H1 (cell line): ENCODE measurements around the gene TTYH2. TPM values are rescaled to one million over a fixed set of nuclear protein-coding genes. Genes with fewer than 3 reads are reported as not detected.

Source experiments
- CTCF ChIA-PET: fragments of 300-600 bp; sonication (Branson Sonifier 250); formaldehyde crosslinking; loops from one replicate; lab custom pipeline; 2021; ENCODE audit not compliant: partially characterized antibody; lab: Charles Lee
- POLR2A ChIA-PET: fragments of 300-600 bp; sonication (Branson Sonifier 250); formaldehyde crosslinking; loops from one replicate; lab custom pipeline; 2021; ENCODE audit warnings: inconsistent platforms; ENCODE audit not compliant: partially characterized antibody; lab: Charles Lee
- DNase-seq, 2 experiments: peaks; one replicate each; pipeline versions ENCODE4 v3.0.0 to v3.0.0-alpha.2; 2010 to 2022; ENCODE audit warnings: low spot score in 2 of 2, low read depth in 1 of 2, mixed read lengths in 1 of 2
- FAIRE-seq: peaks from 2 replicates; lab custom pipeline; 2011; peaks lifted over from hg19 to GRCh38; lab: Jason Lieb, UNC
- H2AFZ ChIP-seq: 2 replicates; pipeline ENCODE4 v1.8.1; 2012; ENCODE audit warnings: low read length, inconsistent platforms
- H2AK5ac ChIP-seq: 2 replicates; pipeline ENCODE4 v1.6.1; 2013; ENCODE audit warnings: low read depth, low read length
- H2BK120ac ChIP-seq: replicated peaks from 2 replicates; pipeline ENCODE3; 2013; ENCODE audit warnings: low read depth, low read length, inconsistent platforms
- H2BK12ac ChIP-seq: 2 replicates; pipeline ENCODE4 v1.6.1; 2013; ENCODE audit warnings: low read depth, low read length
- H2BK15ac ChIP-seq: 2 replicates; pipeline ENCODE4 v1.6.1; 2013; ENCODE audit warnings: low read length
- H2BK20ac ChIP-seq: 2 replicates; pipeline ENCODE4 v1.6.1; 2013; ENCODE audit warnings: low read length
- H2BK5ac ChIP-seq: 2 replicates; pipeline ENCODE4 v1.6.1; 2013; ENCODE audit warnings: low read depth, low read length
- H3K14ac ChIP-seq: 2 replicates; pipeline ENCODE4 v1.6.1; 2013; ENCODE audit warnings: inconsistent platforms; ENCODE audit not compliant: insufficient read length
- H3K18ac ChIP-seq: 2 replicates; pipeline ENCODE4 v1.6.1; 2013; ENCODE audit warnings: low read length; ENCODE audit errors: extremely low read depth
- H3K23ac ChIP-seq: 2 replicates; pipeline ENCODE4 v1.6.1; 2013; ENCODE audit warnings: inconsistent platforms; ENCODE audit not compliant: insufficient read length
- H3K23me2 ChIP-seq: 2 replicates; pipeline ENCODE4 v1.6.1; 2013; ENCODE audit warnings: low read depth, low read length
- H3K27ac ChIP-seq: 2 replicates; pipeline ENCODE4 v1.6.1; 2011; ENCODE audit warnings: low read depth, low read length, inconsistent platforms
- H3K27me3 ChIP-seq, 4 experiments: replicated peaks in 1 of 4; 1 replicate in 1 of 4; 2 replicates in 3 of 4; pipeline versions ENCODE4 v1.6.1 to v1.8.1; 2011 to 2013; ENCODE audit warnings: low read length in 3 of 4, mild to moderate bottlenecking in 3 of 4, inconsistent platforms in 2 of 4, mixed read lengths in 2 of 4, moderate library complexity in 1 of 4; ENCODE audit not compliant: control insufficient read depth in 3 of 4, insufficient read depth in 3 of 4; ENCODE audit errors: extremely low read depth in 1 of 4
- H3K36me3 ChIP-seq, 4 experiments: 2 replicates each; pipeline versions ENCODE4 v1.6.1 to v1.8.1; 2011 to 2013; ENCODE audit warnings: mild to moderate bottlenecking in 4 of 4, low read length in 3 of 4, moderate library complexity in 2 of 4, control low read depth in 1 of 4, inconsistent platforms in 1 of 4; ENCODE audit not compliant: insufficient read depth in 4 of 4, control insufficient read depth in 2 of 4
- H3K4ac ChIP-seq: replicated peaks from 2 replicates; pipeline ENCODE3; 2013; ENCODE audit warnings: low read length, low read depth, mixed read lengths, inconsistent platforms; ENCODE audit not compliant: insufficient read length
- H3K4me1 ChIP-seq, 4 experiments: replicated peaks in 1 of 4; 1 replicate in 1 of 4; 2 replicates in 3 of 4; pipeline versions ENCODE4 v1.6.1 to v1.8.1; 2011 to 2013; ENCODE audit warnings: low read length in 3 of 4, inconsistent platforms in 2 of 4, mixed read lengths in 1 of 4; ENCODE audit not compliant: insufficient read depth in 4 of 4, control insufficient read depth in 3 of 4
- H3K4me2 ChIP-seq, 2 experiments: 2 replicates each; pipeline versions ENCODE4 v1.6.1 to v1.8.1; 2011 to 2013; ENCODE audit warnings: low read depth in 2 of 2, low read length in 2 of 2, control low read depth in 1 of 2, inconsistent platforms in 1 of 2, mild to moderate bottlenecking in 1 of 2; ENCODE audit not compliant: insufficient read depth in 1 of 2
- H3K4me3 ChIP-seq, 4 experiments: fragments of 200-600, 300-600 bp in 1 of 4; sonication (generic), shearing (Covaris generic), sonication (Bioruptor Twin) in 1 of 4; 2 replicates each; pipeline versions ENCODE4 v1.5.1 to v1.8.1; 2011 to 2016; ENCODE audit warnings: low read length in 4 of 4, low read depth in 3 of 4, control low read depth in 2 of 4, inconsistent platforms in 2 of 4, mild to moderate bottlenecking in 2 of 4, mixed read lengths in 1 of 4, moderate library complexity in 1 of 4; ENCODE audit not compliant: insufficient read depth in 2 of 4; ENCODE audit errors: extremely low read depth in 1 of 4
- H3K56ac ChIP-seq: replicated peaks from 2 replicates; pipeline ENCODE3; 2013; ENCODE audit warnings: low read depth, mild to moderate bottlenecking, mixed read lengths, low read length, inconsistent platforms; ENCODE audit not compliant: insufficient read length
- H3K79me1 ChIP-seq: 2 replicates; pipeline ENCODE4 v1.6.1; 2013; ENCODE audit warnings: low read depth, low read length, control low read depth
- H3K79me2 ChIP-seq, 2 experiments: 2 replicates each; pipeline versions ENCODE4 v1.6.1 to v1.8.1; 2012 to 2013; ENCODE audit warnings: low read length in 2 of 2, mild to moderate bottlenecking in 2 of 2, inconsistent platforms in 1 of 2; ENCODE audit not compliant: insufficient read depth in 2 of 2, control insufficient read depth in 1 of 2
- H3K9ac ChIP-seq, 4 experiments: replicated peaks in 1 of 4; 1 replicate in 1 of 4; 2 replicates in 3 of 4; pipeline versions ENCODE4 v1.6.1 to v1.8.1; 2011 to 2013; ENCODE audit warnings: low read depth in 3 of 4, low read length in 3 of 4, control low read depth in 2 of 4, mild to moderate bottlenecking in 2 of 4, moderate library complexity in 2 of 4, inconsistent platforms in 1 of 4; ENCODE audit errors: extremely low read depth in 1 of 4
- H3K9me3 ChIP-seq, 2 experiments: 2 replicates each; pipeline versions ENCODE4 v1.6.1 to v1.8.1; 2012 to 2013; ENCODE audit warnings: mild to moderate bottlenecking in 2 of 2, moderate library complexity in 2 of 2, control low read depth in 1 of 2, inconsistent platforms in 1 of 2, low read depth in 1 of 2, low read length in 1 of 2, mixed read lengths in 1 of 2; ENCODE audit not compliant: insufficient read depth in 2 of 2
- H4K20me1 ChIP-seq, 2 experiments: replicated peaks in 1 of 2; 2 replicates each; pipeline versions ENCODE3 to v1.8.1; 2011 to 2013; ENCODE audit warnings: inconsistent platforms in 2 of 2, low read length in 2 of 2, mild to moderate bottlenecking in 1 of 2; ENCODE audit not compliant: insufficient read depth in 2 of 2, control insufficient read depth in 1 of 2
- H4K5ac ChIP-seq: 2 replicates; pipeline ENCODE4 v1.6.1; 2013; ENCODE audit warnings: low read length, low read depth, mixed read lengths, inconsistent platforms; ENCODE audit not compliant: insufficient read length
- H4K8ac ChIP-seq: 2 replicates; pipeline ENCODE4 v1.8.0; 2013; ENCODE audit warnings: mild to moderate bottlenecking, moderate library complexity, low read length, inconsistent platforms; ENCODE audit not compliant: insufficient read depth; ENCODE audit errors: extremely low read depth
- H4K91ac ChIP-seq: replicated peaks from 2 replicates; pipeline ENCODE3; 2013; ENCODE audit warnings: low read length, mixed read lengths, inconsistent platforms; ENCODE audit not compliant: insufficient read length
- BACH1 ChIP-seq: IDR thresholded peaks from 2 replicates; pipeline ENCODE4 v1.6.1; 2012; ENCODE audit warnings: low read length, improper control_type of control experiment
- BRCA1 ChIP-seq: IDR thresholded peaks from 2 replicates; pipeline ENCODE4 v1.6.1; 2012; ENCODE audit warnings: low read depth, low read length, improper control_type of control experiment
- EGR1 ChIP-seq: IDR thresholded peaks from 2 replicates; pipeline ENCODE4 v1.6.1; 2011; ENCODE audit warnings: low read depth, low read length, borderline replicate concordance
- GABPA ChIP-seq: IDR thresholded peaks from 2 replicates; pipeline ENCODE4 v1.6.1; 2011; ENCODE audit warnings: mild to moderate bottlenecking, low read length, moderate library complexity, borderline replicate concordance; ENCODE audit not compliant: insufficient read depth
- HDAC2 ChIP-seq, 2 experiments: fragments of 300-600 bp in 1 of 2; sonication (generic) in 1 of 2; IDR thresholded peaks; 2 replicates each; pipeline ENCODE4 v1.6.1; 2011 to 2012; ENCODE audit warnings: low read depth in 2 of 2, low read length in 2 of 2, mild to moderate bottlenecking in 2 of 2, moderate library complexity in 2 of 2, borderline replicate concordance in 1 of 2, inconsistent platforms in 1 of 2
- PHF8 ChIP-seq: fragments of 200-600 bp; sonication (generic); conservative IDR thresholded peaks from 2 replicates; pipeline ENCODE4 v1.7.1; 2012; ENCODE audit warnings: low read depth, mild to moderate bottlenecking, inconsistent platforms, low read length, moderate library complexity
- POLR2A ChIP-seq, 2 experiments: IDR thresholded peaks; 1 replicate in 1 of 2; 2 replicates in 1 of 2; pipeline ENCODE4 v1.6.1; 2011; ENCODE audit warnings: low read depth in 2 of 2, low read length in 2 of 2, mild to moderate bottlenecking in 2 of 2; ENCODE audit errors: control extremely low read depth in 1 of 2
- SIN3A ChIP-seq, 2 experiments: IDR thresholded peaks in 1 of 2; conservative IDR thresholded peaks in 1 of 2; 2 replicates each; pipeline ENCODE4 v1.6.1; 2011 to 2012; ENCODE audit warnings: low read length in 2 of 2, improper control_type of control experiment in 1 of 2, low read depth in 1 of 2, mild to moderate bottlenecking in 1 of 2
- SIRT6 ChIP-seq: IDR thresholded peaks from one replicate; pipeline ENCODE4 v1.7.1; 2012; ENCODE audit warnings: low read length, inconsistent platforms
- SP2 ChIP-seq: IDR thresholded peaks from 2 replicates; pipeline ENCODE4 v1.6.1; 2012; ENCODE audit warnings: mild to moderate bottlenecking, low read length, inconsistent platforms
- TEAD4 ChIP-seq: IDR thresholded peaks from 2 replicates; pipeline ENCODE4 v1.6.1; 2012; ENCODE audit warnings: low read depth, low read length, inconsistent platforms, mixed read lengths
- ZNF274 ChIP-seq: IDR thresholded peaks from 2 replicates; pipeline ENCODE4 v1.7.0; 2012; ENCODE audit warnings: low read length, borderline replicate concordance; ENCODE audit errors: extremely low read depth
- WGBS, 2 experiments: shearing (Covaris generic) in 1 of 2; methylation state at CpG; one replicate each; pipeline versions ENCODE4 v1.1.6 to v1.1.7; 2013 to 2015; ENCODE audit warnings: low lambda C conversion rate in 2 of 2, mixed read lengths in 2 of 2, inconsistent platforms in 1 of 2, low coverage in 1 of 2, missing lambda C conversion rate in 1 of 2; ENCODE audit not compliant: insufficient replicate concordance in 2 of 2, insufficient coverage in 1 of 2, insufficient read length in 1 of 2; ENCODE audit errors: extremely low coverage in 1 of 2, missing lambda C conversion rate in 1 of 2; 5-methylcytosine and 5-hydroxymethylcytosine counted together
- polyA plus RNA-seq, 7 experiments: library from polyadenylated mRNA; depleted of rRNA in 3 of 7; stranded (reverse) in 5 of 7; unstranded in 2 of 7; fragments of >200 nt in 5 of 7; fragments of 200-250 nt in 2 of 7; gene quantifications; 1 replicate in 5 of 7; 2 replicates in 1 of 7; 4 replicates in 1 of 7; pipeline versions ENCODE4 v1.2.1 to v1.2.3, GENCODE V29; 2011 to 2013; ENCODE audit warnings: missing spikeins in 2 of 7, mixed read lengths in 2 of 7
- total RNA-seq: library from RNA; stranded (reverse); fragmentation: NEBNext Ultra II Directional; extraction: Animal tissue kit (Norgen Biotek cat#: 25700); gene quantifications from 2 replicates; pipeline ENCODE4 v1.2.1, GENCODE V29; 2021

Gene TTYH2
- total and polyA plus RNA-seq, 2 of the 8 experiments (the other 6 are each of a cell fraction or from before 2014, with no cell fraction given), result 3.2 to 9.2 TPM

DNA sequence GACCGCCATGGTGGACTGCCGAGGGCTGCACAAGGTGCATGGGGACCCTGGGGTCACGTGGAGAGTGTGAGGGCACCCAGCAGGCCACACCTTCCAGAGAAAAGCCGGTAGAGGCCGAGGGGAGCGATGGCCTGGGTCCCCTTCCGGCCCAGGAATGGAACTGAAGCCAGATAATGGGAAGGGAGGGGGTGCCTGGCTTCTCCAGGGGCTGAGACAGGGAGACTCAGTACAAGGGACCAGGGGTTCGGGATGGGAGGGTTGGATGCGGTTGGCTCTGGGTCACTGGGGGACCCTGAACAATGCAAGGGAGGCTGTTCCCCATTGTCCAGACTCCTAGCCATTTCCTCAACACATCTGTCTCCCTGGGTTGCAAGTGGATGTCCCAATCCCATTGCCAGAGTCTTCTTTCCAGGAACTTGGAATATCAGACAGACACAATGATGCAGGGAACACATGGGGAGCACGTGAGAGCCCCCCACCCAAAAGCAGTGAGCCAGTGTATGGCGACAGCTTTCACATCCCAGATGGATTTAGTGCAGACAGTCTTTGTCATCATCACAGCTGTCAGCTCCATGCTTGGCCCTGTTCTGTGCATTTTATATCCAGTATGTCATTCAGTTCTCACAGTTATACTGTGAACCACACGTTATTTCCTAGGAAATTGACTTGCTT is 37.1 kb downstream of the TTYH2 start:
- Histone ChIP-seq H3K79me2 (no peaks in the 10 kb centered on the region), H4K91ac (peak overlapping the region; percentile 63), H3K27ac (no peak overlapping the region), H3K23ac (no peak overlapping the region), H2BK5ac (no peak overlapping the region; the same call in 1 of the 2 replicates), H3K14ac (no peak overlapping the region), H2AK5ac (no peak overlapping the region), H4K20me1 (peaks cover 0 to 4% of the 10 kb centered on the region in 2 experiments), H2BK12ac (no peak overlapping the region), H3K79me1 (no peaks in the 10 kb centered on the region), H3K23me2 (no peaks in the 10 kb centered on the region), H3K9ac (no peak overlapping the region), H3K56ac (no peak overlapping the region), H2BK120ac (no peak overlapping the region), H4K5ac (peak overlapping the region; percentile 40), H2AFZ (no peak overlapping the region), H3K4ac (peak overlapping the region; percentile 32), H3K18ac (0 out of 2 replicates have a peak overlapping the region, but pooled peaks have one; percentile 32), H3K36me3 (no peaks in the 10 kb centered on the region), H2BK20ac (peak overlapping the region; percentile 90; the same call in 1 of the 2 replicates), H4K8ac (peak overlapping the region; percentile 53; the same call in 1 of the 2 replicates), H3K27me3 (no peaks in the 10 kb centered on the region), H3K4me1 (peaks cover 0 to 19% (median 5%) of the 10 kb centered on the region in 4 experiments; a peak in 5 of 7 replicates), H2BK15ac (0 out of 2 replicates have a peak overlapping the region, but pooled peaks have one; percentile 46), H3K9me3 (0 out of 4 replicates have a peak, but pooled peaks cover 0 to 4% of the 10 kb centered on the region in 2 experiments), H3K4me2 (no peak overlapping the region; a peak in 1 of 4 replicates), H3K4me3 (no peak overlapping the region)
- ChIA-PET CTCF (interaction anchor here (0.7 to 2.4 kb wide), 7 partner anchors 9 to 113 kb away, joined by 3 to 11 read pairs (median 4); partner anchors contain the start of genes DNAI2 and TTYH2), POLR2A (interaction anchor here (0.7 to 2.8 kb wide), 5 partner anchors 8 to 47 kb away, joined by 3 to 11 read pairs (median 6); partner anchors contain the start of gene RPL38)
- WGBS, 2 experiments, result 82% methylated on average over 9 of the region's 12 CpGs; no CpG with 5 or more reads in 1 of the 2 experiments
- FAIRE-seq, result no peak
- DNase-seq, result no peak
- no peak for TF ChIP-seq GABPA
- no peak for TF ChIP-seq TEAD4
- no peak for TF ChIP-seq PHF8
- no peak for TF ChIP-seq BACH1
- TF ChIP-seq BRCA1, result no peak
- TF ChIP-seq HDAC2 (IDR thresholded peaks at IDR 0.05; ENCODE audit: borderline replicate concordance in 1 of 2, low read depth in 2 of 2, low read length in 2 of 2), result no peak
- no peak for TF ChIP-seq ZNF274
- TF ChIP-seq SP2, result no peak
- no peak for TF ChIP-seq SIRT6
- TF ChIP-seq EGR1, result no peak
- no peak for TF ChIP-seq POLR2A (IDR thresholded peaks at IDR 0.05; ENCODE audit: control extremely low read depth in 1 of 2, low read depth in 2 of 2, low read length in 2 of 2)
- TF ChIP-seq SIN3A (conservative IDR thresholded peaks at IDR 0.05 in 1 of 2, IDR thresholded peaks at IDR 0.05 in 1 of 2; ENCODE audit: low read depth in 1 of 2, low read length in 2 of 2), result no peak
